GM12878 (cell line): ENCODE results near the gene PAPOLG. TPM values are rescaled to one million over a fixed set of nuclear protein-coding genes. Genes with fewer than 3 reads are reported as not detected.

ENCODE experiments used
- ATF2 ChIP-seq: IDR thresholded peaks from 2 replicates; pipeline ENCODE4 v1.6.1; 2012; ENCODE audit warnings: low read length, inconsistent platforms
- BACH1 ChIP-seq: fragments of 450-650 bp; IDR thresholded peaks from 2 replicates; pipeline ENCODE4 v1.6.1; 2017; ENCODE audit warnings: mild to moderate bottlenecking, borderline replicate concordance
- E4F1 ChIP-seq: fragments of 450-650 bp; IDR thresholded peaks from 2 replicates; pipeline ENCODE4 v1.6.1; 2018; ENCODE audit warnings: borderline replicate concordance, mild to moderate bottlenecking; ENCODE audit not compliant: partially characterized antibody
- IRF3 ChIP-seq: fragments of 450-650 bp; IDR thresholded peaks from 2 replicates; pipeline ENCODE4 v1.6.1; 2014; ENCODE audit warnings: mild to moderate bottlenecking
- MLLT1 ChIP-seq: fragments of 450-650 bp; IDR thresholded peaks from 2 replicates; pipeline ENCODE4 v1.6.1; 2016; ENCODE audit warnings: mild to moderate bottlenecking
- NFIC ChIP-seq: IDR thresholded peaks from 2 replicates; pipeline ENCODE4 v1.6.1; 2012; ENCODE audit warnings: low read depth, mild to moderate bottlenecking, inconsistent platforms, low read length, moderate library complexity
- NFYB ChIP-seq: IDR thresholded peaks from 2 replicates; pipeline ENCODE4 v1.6.1; 2011; ENCODE audit warnings: low read depth, mild to moderate bottlenecking, low read length, improper control_type of control experiment, moderate library complexity; ENCODE audit not compliant: insufficient read depth
- POU2F2 ChIP-seq: IDR thresholded peaks from 3 replicates; pipeline ENCODE4 v1.6.1; 2011; ENCODE audit warnings: low read depth, mild to moderate bottlenecking, low read length, borderline replicate concordance
- TCF12 ChIP-seq: IDR thresholded peaks from 2 replicates; pipeline ENCODE4 v1.6.1; 2011; ENCODE audit warnings: low read depth, mild to moderate bottlenecking, low read length
- WRNIP1 ChIP-seq: IDR thresholded peaks from 2 replicates; pipeline ENCODE4 v1.6.1; 2011; ENCODE audit warnings: low read depth, low read length, improper control_type of control experiment, borderline replicate concordance
- polyA plus RNA-seq, 11 experiments: library from polyadenylated mRNA; depleted of rRNA in 4 of 11; unstranded in 6 of 11; stranded (reverse) in 5 of 11; fragments of >200 nt; fragmentation: Nextera tagmentation in 4 of 11; fragmentation: Illumina TruSeq in 1 of 11; extraction: Ambion mirVana in 4 of 11; extraction: Trizol in 1 of 11; gene quantifications; 1 replicate in 1 of 11; 2 replicates in 10 of 11; pipeline versions ENCODE4 v1.2.1 to v1.2.3, GENCODE V29; 2011 to 2016; ENCODE audit warnings: inconsistent platforms in 2 of 11, missing spikeins in 2 of 11, low read depth in 1 of 11
- total RNA-seq, 4 experiments: library from RNA; depleted of rRNA in 3 of 4; stranded (reverse); fragments of >200 nt in 3 of 4; fragmentation: Illumina TruSeq in 1 of 4; extraction: Trizol in 1 of 4; gene quantifications; 2 replicates each; pipeline versions ENCODE4 v1.2.1 to v1.2.3, GENCODE V29; 2013 to 2021

The PAPOLG gene
- total and polyA plus RNA-seq, 10 of the 15 experiments (the other 5 are each of a cell fraction or from before 2014, with no cell fraction given) = 4.2 to 15.8 (median 10.7) TPM

GRCh38 chr2:60775048-60775639, 19.1 kb downstream of the PAPOLG start (continued):
- TF ChIP-seq E4F1 (no peak), MLLT1 (no peak), WRNIP1 (no peak), POU2F2 (no peak), IRF3 (no peak), TCF12 (no peak), BACH1 (no peak), NFIC (no peak), NFYB (no peak), ATF2 (no peak)
